NOMO-1 treated with DMSO at 0.1 percent for 48 hours (cell line): ENCODE results near the gene C5orf63.
"Not testable (repeated sequence)": the region's sequence is repeated elsewhere in the genome, so short reads cannot be mapped to it uniquely, and the experiment has no call there.

Source experiments
- DNase-seq: peaks from one replicate; lab custom pipeline; 2025; ENCODE audit not compliant: unreplicated experiment; lab: John Stamatoyannopoulos, UW

The C5orf63 gene

DNA sequence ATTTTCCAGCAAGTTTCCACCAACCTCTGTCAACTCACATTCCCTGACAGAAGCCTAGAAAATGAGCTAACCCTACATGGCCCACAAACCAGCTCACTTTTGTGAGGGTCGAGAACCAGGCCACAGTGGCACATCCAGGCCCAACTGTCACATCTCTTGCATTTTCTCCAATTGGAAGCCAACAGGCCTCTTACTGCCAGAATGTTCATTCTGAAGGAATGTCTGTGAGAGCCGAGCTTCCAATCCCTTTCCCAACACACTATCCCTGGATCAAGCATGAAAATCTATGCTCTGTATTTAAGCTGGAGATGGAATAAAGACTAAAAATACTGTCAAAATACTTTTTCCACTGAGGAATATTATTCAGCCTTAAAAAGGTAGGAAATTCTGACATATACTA, 62.9 kb downstream of the C5orf63 start:
- DNase-seq, result no peak

DNA sequence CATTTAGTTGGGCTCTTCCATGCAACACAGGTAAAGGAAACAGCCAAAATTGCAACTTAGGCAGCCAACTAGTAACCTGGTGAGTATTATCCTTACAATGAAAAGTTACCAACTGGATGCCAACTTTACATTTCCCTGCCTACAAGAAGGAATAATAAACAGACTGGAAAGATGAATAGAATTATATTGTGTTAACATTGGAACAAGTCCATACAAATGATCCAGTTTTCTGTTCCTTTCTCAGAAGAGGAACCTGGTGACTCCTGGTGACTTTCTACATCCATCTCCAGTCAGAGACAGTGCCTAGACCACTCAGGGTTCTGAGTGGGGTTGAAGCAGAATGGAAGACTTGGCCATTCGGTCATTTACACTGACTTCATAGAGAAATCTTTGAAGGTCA, 63.5 kb downstream of the C5orf63 start:
- DNase-seq, result no peak

DNA sequence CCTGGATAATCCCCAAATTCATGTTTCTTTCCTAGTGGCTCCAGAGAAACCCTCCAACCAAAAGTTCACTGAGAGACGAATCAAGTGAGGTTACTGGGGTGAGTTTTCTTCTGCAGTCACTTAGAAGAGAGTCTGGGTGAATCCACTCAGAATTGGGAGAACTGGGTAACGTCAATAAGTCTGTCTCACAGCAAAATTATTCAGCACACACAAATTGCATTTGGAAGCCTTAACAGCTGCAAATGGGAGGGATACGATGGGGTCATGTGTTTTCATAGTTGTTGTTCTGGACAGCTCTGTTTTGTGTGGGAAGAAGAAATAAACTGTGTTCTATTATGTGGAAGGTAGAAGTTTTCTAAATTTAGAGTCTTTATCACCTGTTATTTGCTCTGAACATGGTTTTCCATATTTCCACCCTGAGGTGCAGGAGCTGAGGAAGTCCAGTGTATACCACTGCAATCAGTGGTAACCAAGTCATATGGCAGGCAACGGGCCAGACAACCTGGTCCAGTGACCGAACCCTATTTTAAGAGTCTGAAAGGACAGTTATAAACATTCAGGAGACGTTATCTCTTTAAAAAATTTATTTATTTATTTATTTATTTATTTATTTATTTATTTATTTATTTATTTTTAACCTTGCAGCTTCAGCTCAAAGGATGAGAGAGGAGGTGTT, 64.9 kb downstream of the C5orf63 start:
- DNase-seq, result no peak

DNA sequence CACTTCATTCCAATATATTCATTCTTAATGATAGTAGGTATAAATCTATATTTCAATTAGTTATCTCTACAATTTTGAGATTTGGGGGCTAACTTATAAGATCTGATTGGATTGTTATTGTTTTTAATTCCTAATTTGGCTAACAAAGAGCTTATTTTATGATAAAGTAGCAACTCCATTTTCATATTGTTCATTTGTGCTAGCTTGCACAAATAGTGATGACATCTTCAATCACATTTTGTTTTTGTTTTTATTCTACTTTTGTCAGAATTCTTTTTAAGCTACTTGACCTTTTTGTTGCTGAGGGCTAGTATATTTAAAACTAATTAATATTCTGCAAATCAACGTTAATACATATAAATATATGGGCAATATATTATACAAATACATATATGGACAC, 65.8 kb downstream of the C5orf63 start:
- no peak for DNase-seq

DNA sequence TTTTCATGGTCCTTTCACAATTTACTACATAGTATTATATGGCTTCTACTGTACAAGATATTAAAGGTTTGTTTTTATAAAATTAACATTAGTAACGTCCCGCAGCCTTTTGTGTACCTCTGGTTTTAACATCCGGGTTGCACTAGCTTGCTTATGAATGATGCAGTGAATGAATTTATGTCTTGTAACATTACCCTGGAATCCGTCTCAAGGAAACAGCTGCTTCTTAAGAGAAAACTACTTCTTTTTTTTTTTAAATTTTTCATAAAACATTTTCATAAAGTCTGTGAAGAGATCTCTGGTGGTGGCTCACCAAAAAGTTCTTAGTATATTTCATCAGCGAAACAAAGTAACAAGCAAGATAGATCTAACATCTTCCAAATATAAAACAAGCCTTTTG, 66.6 kb downstream of the C5orf63 start:
- DNase-seq, result no peak

DNA sequence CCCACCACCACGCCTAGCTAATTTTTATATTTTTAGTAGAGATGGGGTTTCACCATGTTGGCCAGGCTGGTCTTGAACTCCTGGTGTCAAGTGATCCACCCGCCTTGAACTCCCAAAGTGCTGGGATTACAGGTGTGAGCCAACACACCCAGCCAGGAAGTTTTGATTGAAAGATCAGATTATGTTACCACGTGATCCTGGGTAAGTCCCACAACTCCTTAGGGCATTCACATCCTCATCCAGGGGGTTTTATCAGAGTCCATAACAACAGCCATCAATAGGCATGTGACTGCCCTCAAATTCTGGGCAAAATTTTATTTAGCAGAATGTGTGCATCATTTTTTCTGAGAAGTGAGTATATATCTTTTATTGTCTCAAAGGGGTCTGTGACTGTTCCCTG, 68.0 kb downstream of the C5orf63 start:
- not testable (repeated sequence) for DNase-seq

DNA sequence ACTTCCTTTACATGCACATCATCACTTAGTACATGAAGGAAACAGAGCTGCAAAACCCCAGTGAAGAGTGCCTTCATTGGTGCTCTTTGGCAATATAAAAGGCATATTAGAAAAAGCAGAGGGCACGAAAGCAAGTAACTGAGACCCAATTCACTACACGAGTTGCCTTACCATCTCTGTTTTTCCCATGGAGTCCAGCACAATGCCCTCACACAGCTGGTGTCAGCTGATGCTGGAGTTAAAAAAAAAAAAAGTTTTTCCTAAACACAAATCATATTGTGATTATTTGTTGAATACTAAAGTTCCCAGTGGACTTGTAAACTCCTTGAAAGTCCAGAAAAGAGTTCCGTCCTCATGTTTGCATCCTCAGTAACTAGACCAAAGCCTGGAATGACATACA, 68.6 kb downstream of the C5orf63 start:
- no peak for DNase-seq

DNA sequence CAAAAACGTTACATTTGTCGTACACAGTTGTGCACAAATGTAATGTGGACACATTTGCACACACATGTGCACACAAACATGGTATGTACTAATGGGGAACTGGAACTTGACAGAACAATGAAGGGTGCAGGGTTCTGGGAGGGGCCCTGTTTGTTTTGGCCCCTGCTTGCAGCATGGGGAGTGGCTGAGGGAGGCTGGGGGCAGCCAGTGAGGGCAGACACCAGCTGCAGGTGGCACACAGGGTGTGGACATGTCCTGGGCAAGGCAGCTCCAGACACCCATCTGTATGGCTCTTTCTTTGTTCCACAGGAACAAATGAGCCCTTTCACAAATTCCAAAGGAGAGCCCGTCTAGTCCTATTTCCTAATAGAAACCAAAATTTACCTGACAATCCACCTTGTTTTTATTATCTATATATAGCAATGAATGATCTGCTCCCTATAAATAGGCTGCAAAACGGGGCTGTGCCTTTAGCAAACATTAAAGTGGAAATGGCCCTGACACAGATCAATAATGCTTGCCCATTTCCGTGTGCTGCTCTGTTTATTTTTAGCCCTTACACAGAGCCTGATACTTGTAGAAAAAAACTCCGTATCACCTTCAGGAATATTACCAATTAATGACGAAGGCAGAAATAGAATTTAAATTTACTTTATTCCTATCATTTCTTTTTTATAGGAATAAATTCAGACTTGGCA, 69.4 kb downstream of the C5orf63 start:
- DNase-seq, result no peak

DNA sequence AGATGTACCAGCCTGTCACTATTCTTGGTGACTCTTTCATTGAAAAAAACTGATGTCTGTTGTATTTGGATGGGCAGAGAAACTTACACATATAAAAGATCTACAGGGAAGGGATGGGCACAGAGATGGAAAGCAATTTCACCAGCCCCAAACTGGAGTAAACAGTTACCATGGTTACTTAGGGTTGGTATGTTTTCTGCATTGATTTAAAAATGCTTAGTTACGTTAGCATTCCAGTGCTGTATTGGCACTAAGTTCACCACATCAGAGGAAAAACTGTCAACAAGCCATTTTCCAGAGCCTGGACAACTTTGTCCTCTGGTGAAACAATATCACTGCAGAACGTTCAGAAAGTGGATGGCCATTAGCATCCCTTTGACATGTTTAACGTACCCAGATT, 70.9 kb downstream of the C5orf63 start:
- no peak for DNase-seq

DNA sequence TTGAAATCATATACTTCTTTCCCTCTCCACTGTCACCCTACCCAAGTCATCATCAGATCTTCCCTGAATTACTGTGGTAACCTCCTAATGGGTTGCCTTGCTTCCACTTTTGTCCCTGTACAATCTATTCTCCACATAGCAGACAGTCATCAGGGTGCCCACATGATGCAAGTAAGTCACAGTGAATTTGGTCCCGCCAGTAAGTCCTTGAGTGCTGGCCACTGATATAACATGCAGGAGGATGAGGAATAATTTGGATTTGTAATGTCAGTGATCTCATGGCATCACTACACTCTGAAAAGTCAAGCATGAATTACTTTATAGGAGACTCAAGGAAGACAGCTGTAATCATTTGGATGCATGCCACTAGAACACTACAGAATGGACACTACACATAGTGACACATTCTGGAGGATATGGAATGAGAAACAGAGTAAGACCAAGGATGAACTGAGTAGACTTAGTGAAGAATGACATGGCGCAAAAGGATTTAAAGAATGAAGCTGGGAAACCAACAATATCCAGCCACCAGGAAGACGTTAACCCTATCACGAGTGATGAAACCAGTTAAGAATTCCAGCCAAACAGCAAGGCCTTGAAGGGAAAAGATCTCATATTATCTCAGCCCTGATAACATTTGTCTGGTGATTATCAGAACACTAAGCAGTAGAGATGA, 71.5 kb downstream of the C5orf63 start:
- DNase-seq, result no peak
